GM12878 (cell line): ENCODE measurements around the gene DYNC2LI1. TPM values are rescaled to one million over a fixed set of nuclear protein-coding genes. Genes with fewer than 3 reads are reported as not detected.

ENCODE experiments used
- ATAC-seq: fragments of 200-7000 bp; cut with Tn5 transposase; 3 replicates; pipeline ENCODE4 v1.9.1; 2020; ENCODE audit warnings: mild to moderate bottlenecking, moderate library complexity
- BruUV-seq: library from RNA; stranded (reverse); fragments of 400-500 nt; replicated peaks from 2 replicates; lab custom pipeline; 2021; lab: Mats Ljungman, UMichigan
- CTCF ChIA-PET: fragments of 300-600 bp; sonication (Branson Sonifier 250); formaldehyde crosslinking; extraction: SDS; loops from one replicate; lab custom pipeline; 2021; ENCODE audit warnings: inconsistent platforms; lab: Yijun Ruan, JAX
- POLR2A ChIA-PET: fragments of 350-600 bp; formaldehyde crosslinking; extraction: SDS; loops from one replicate; lab custom pipeline; 2021; ENCODE audit warnings: inconsistent platforms; lab: Charles Lee
- RAD21 ChIA-PET: fragments of 300-600 bp; sonication (Branson Sonifier 250); formaldehyde crosslinking; loops from one replicate; lab custom pipeline; 2023; ENCODE audit warnings: antibody characterized with exemption; ENCODE audit not compliant: unreplicated experiment; lab: Charles Lee
- SMC1A ChIA-PET: fragments of 300-600 bp; sonication (Branson Sonifier 250); formaldehyde crosslinking; loops from one replicate; lab custom pipeline; 2023; ENCODE audit not compliant: unreplicated experiment, uncharacterized antibody; lab: Charles Lee
- DNase-seq: peaks from one replicate; pipeline ENCODE4 v3.0.0-alpha.2; 2011; ENCODE audit warnings: low read depth, low spot score
- FAIRE-seq: peaks from 3 replicates; lab custom pipeline; 2011; peaks lifted over from hg19 to GRCh38; lab: Jason Lieb, UNC
- H2AFZ ChIP-seq: 2 replicates; pipeline ENCODE4 v1.6.0; 2011; ENCODE audit warnings: low read depth, low read length, control low read depth; ENCODE audit not compliant: control insufficient read depth
- H3K27ac ChIP-seq: 2 replicates; pipeline ENCODE4 v1.5.1; 2011; ENCODE audit warnings: control low read depth; ENCODE audit not compliant: control insufficient read depth, insufficient read depth
- H3K27me3 ChIP-seq, 2 experiments: replicated peaks in 1 of 2; 2 replicates each; pipeline versions ENCODE4 v1.6.0 to v1.6.1; 2011; ENCODE audit warnings: low read length in 1 of 2; ENCODE audit not compliant: control insufficient read depth in 2 of 2, insufficient read depth in 2 of 2
- H3K36me3 ChIP-seq, 2 experiments: 2 replicates each; pipeline ENCODE4 v1.5.1; 2011; ENCODE audit warnings: low read length in 1 of 2; ENCODE audit not compliant: control insufficient read depth in 2 of 2, insufficient read depth in 2 of 2
- H3K4me1 ChIP-seq: 2 replicates; pipeline ENCODE4 v1.6.1; 2011; ENCODE audit warnings: mild to moderate bottlenecking, low read length, moderate library complexity, mixed read lengths; ENCODE audit not compliant: control insufficient read depth, insufficient read depth
- H3K4me2 ChIP-seq: 2 replicates; pipeline ENCODE4 v1.6.0; 2011; ENCODE audit warnings: control low read depth; ENCODE audit not compliant: control insufficient read depth, insufficient read depth
- H3K4me3 ChIP-seq: fragments of 200-600 bp; sonication (generic); 2 replicates; pipeline ENCODE4 v1.5.1; 2016
- H3K79me2 ChIP-seq: 2 replicates; pipeline ENCODE4 v1.6.0; 2011; ENCODE audit warnings: low read length; ENCODE audit not compliant: control insufficient read depth, insufficient read depth
- H3K9ac ChIP-seq: 2 replicates; pipeline ENCODE4 v1.8.0; 2011; ENCODE audit warnings: low read length, control low read depth, mixed read lengths; ENCODE audit not compliant: control insufficient read depth, insufficient read depth
- H3K9me3 ChIP-seq: replicated peaks from 3 replicates; pipeline ENCODE4 v1.5.1; 2011; ENCODE audit warnings: mild to moderate bottlenecking, low read length; ENCODE audit not compliant: control insufficient read depth, insufficient read depth
- H4K20me1 ChIP-seq: 2 replicates; pipeline ENCODE4 v1.6.0; 2011; ENCODE audit not compliant: control insufficient read depth, insufficient read depth
- ASH2L ChIP-seq: fragments of 300-600, 200-600 bp; sonication (generic); IDR thresholded peaks from 2 replicates; pipeline ENCODE4 v1.6.1; 2017; ENCODE audit warnings: low read depth, mild to moderate bottlenecking, borderline replicate concordance
- CEBPB ChIP-seq, 2 experiments: fragments of 150-350 bp in 1 of 2; IDR thresholded peaks; 2 replicates each; pipeline ENCODE4 v1.6.1; 2012 to 2014; ENCODE audit warnings: low read depth in 2 of 2, low read length in 2 of 2, borderline replicate concordance in 1 of 2, inconsistent platforms in 1 of 2
- CHD2 ChIP-seq: IDR thresholded peaks from 2 replicates; pipeline ENCODE4 v1.6.1; 2011; ENCODE audit warnings: low read depth, low read length, improper control_type of control experiment, borderline replicate concordance
- CREB1 ChIP-seq: IDR thresholded peaks from 2 replicates; pipeline ENCODE4 v1.6.1; 2012; ENCODE audit warnings: low read depth, mild to moderate bottlenecking, inconsistent platforms
- GATAD2B ChIP-seq: fragments of 450-650 bp; conservative IDR thresholded peaks from 2 replicates; pipeline ENCODE4 v1.6.1; 2017; ENCODE audit warnings: low read depth, mild to moderate bottlenecking, moderate library complexity
- HDAC2 ChIP-seq: fragments of 200-600 bp; sonication (generic); IDR thresholded peaks from 2 replicates; pipeline ENCODE4 v1.6.1; 2017
- PAX5 ChIP-seq: IDR thresholded peaks from 2 replicates; pipeline ENCODE4 v1.6.1; 2011; ENCODE audit warnings: low read depth, low read length, borderline replicate concordance
- SREBF1 ChIP-seq: IDR thresholded peaks from 2 replicates; pipeline ENCODE4 v1.6.1; 2012; ENCODE audit warnings: mild to moderate bottlenecking, low read length
- STAT1 ChIP-seq: fragments of 450-650 bp; conservative IDR thresholded peaks from 2 replicates; pipeline ENCODE4 v1.6.1; 2014; ENCODE audit warnings: antibody characterized with exemption, mild to moderate bottlenecking
- WGBS: methylation state at CpG from one replicate; pipeline ENCODE4 v1.1.6; 2016; ENCODE audit warnings: low lambda C conversion rate; ENCODE audit not compliant: insufficient replicate concordance, insufficient coverage; ENCODE audit errors: missing lambda C conversion rate; 5-methylcytosine and 5-hydroxymethylcytosine counted together
- in situ Hi-C: fragments of 300-500 bp; cut with MboI; formaldehyde crosslinking; loops from 9 replicates; pipeline ENCODE4 v1.14.3; 2018; ENCODE audit warnings: mixed read lengths
- intact Hi-C: fragments of 100-400 bp; cut with micrococcal nuclease; formaldehyde crosslinking; loops from one replicate; pipeline ENCODE4 v1.14.2; 2022; ENCODE audit not compliant: unreplicated experiment
- polyA plus RNA-seq, 11 experiments: library from polyadenylated mRNA; depleted of rRNA in 4 of 11; unstranded in 6 of 11; stranded (reverse) in 5 of 11; fragments of >200 nt; fragmentation: Nextera tagmentation in 4 of 11; fragmentation: Illumina TruSeq in 1 of 11; extraction: Ambion mirVana in 4 of 11; extraction: Trizol in 1 of 11; gene quantifications; 1 replicate in 1 of 11; 2 replicates in 10 of 11; pipeline versions ENCODE4 v1.2.1 to v1.2.3, GENCODE V29; 2011 to 2016; ENCODE audit warnings: inconsistent platforms in 2 of 11, missing spikeins in 2 of 11, low read depth in 1 of 11
- total RNA-seq, 4 experiments: library from RNA; depleted of rRNA in 3 of 4; stranded (reverse); fragments of >200 nt in 3 of 4; fragmentation: Illumina TruSeq in 1 of 4; extraction: Trizol in 1 of 4; gene quantifications; 2 replicates each; pipeline versions ENCODE4 v1.2.1 to v1.2.3, GENCODE V29; 2013 to 2021
- TF ChIP-seq, protein P1 (sequence below): IDR thresholded peaks from 2 replicates; pipeline ENCODE4 v1.6.1; 2011; ENCODE audit warnings: low read depth, low read length, improper control_type of control experiment, borderline replicate concordance
- TF ChIP-seq, protein P2 (sequence below): fragments of 450-650 bp; IDR thresholded peaks from 2 replicates; pipeline ENCODE4 v1.6.1; 2017; ENCODE audit warnings: mild to moderate bottlenecking
- TF ChIP-seq, protein P3 (sequence below): IDR thresholded peaks from 2 replicates; pipeline ENCODE4 v1.6.1; 2011; ENCODE audit warnings: low read depth, mild to moderate bottlenecking, low read length, moderate library complexity, borderline replicate concordance; ENCODE audit errors: extremely low read depth
- TF ChIP-seq, protein P4 (sequence below): fragments of 150-350 bp; IDR thresholded peaks from 2 replicates; pipeline ENCODE4 v1.6.1; 2016; ENCODE audit warnings: low read depth, low read length

Gene DYNC2LI1
- total and polyA plus RNA-seq, 10 of the 15 experiments (the other 5 are each of a cell fraction or from before 2014, with no cell fraction given): 9.5 to 27.3 (median 19.3) TPM

DNA sequence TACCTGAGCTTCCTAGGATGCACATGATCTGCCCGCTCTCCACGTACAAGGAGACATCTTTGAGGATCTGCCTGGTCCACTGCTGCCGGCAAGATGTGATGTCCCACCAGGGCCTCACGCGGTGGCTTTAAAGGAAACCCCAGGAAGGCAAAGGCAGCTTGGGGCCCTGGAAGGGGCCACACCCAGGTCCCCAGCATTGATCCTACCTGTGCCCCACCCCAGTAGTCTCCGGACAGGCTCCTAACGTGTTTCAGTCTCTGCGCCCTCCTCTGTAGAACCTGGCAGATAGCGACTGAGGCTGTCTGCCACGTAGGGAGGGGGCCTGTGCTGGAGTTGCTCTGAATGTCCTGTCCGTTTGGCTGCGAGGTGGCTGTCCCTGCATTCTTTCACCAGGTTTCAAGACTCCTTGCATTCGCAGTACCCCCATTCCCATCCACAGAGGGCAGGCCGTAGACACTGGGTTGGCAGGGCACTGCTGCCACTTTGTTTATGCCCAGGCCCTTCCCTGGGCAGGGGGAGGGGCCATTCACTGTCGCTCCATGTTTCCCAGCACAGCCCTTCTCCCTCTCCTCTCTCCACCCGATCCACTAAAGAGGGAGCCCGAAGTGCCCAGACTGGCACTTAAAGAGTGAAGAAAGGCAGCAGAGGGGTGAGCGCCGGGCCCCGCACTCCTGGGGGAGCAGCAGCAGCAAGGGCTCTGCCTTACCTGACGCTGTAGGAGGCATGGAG lies 64.2 kb downstream of the DYNC2LI1 start (continued):
- TF ChIP-seq, protein P1, sequence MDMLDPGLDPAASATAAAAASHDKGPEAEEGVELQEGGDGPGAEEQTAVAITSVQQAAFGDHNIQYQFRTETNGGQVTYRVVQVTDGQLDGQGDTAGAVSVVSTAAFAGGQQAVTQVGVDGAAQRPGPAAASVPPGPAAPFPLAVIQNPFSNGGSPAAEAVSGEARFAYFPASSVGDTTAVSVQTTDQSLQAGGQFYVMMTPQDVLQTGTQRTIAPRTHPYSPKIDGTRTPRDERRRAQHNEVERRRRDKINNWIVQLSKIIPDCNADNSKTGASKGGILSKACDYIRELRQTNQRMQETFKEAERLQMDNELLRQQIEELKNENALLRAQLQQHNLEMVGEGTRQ: no peak

GRCh38 chr2:43838560-43839267 lies 64.9 kb downstream of the DYNC2LI1 start, which contains the start of the genes ABCG5 and ABCG8:
Gene ABCG5, minus strand, starts transcription at chr2:43838839. Its CDS starts 160 bp downstream, at chr2:43838679.
Gene ABCG8, plus strand, starts transcription at chr2:43838971. Its CDS starts 83 bp downstream, at chr2:43839054.
- H3K36me3 ChIP-seq: no peaks in the 10 kb centered on the region
- RAD21 ChIA-PET: no interaction called here

More at GRCh38 chr2:43838560-43839267, 64.9 kb downstream of the DYNC2LI1 start, which contains the start of the genes ABCG5 and ABCG8:
- in situ Hi-C loops (no loop called here), intact Hi-C loops (no loop called here)
- Histone ChIP-seq H2AFZ (no peak within 1 kb of the TSS), H4K20me1 (no peaks in the 10 kb centered on the region), H3K27ac (no peak within 1 kb of the TSS), H3K27me3 (peaks cover 4 to 6% of the 10 kb centered on the region in 2 experiments; a peak in 3 of 4 replicates), H3K9me3 (no peaks in the 10 kb centered on the region), H3K4me2 (no peak within 1 kb of the TSS), H3K79me2 (no peaks in the 10 kb centered on the region), H3K4me3 (no peak within 1 kb of the TSS), H3K9ac (no peak within 1 kb of the TSS), H3K4me1 (no peaks in the 10 kb centered on the region)
- CTCF ChIA-PET: no interaction called here
- no TSS peak for BruUV-seq
- FAIRE-seq (no peak), DNase-seq (no peak), ATAC-seq (no peak)
- TF ChIP-seq GATAD2B (no peak), ASH2L (no peak), HDAC2 (no peak), SREBF1 (no peak), CHD2 (no peak), CEBPB (IDR thresholded peaks at IDR 0.05; ENCODE audit: borderline replicate concordance in 1 of 2, low read depth in 2 of 2, low read length in 2 of 2) (no peak), CREB1 (no peak), STAT1 (no peak), PAX5 (no peak)
- TF ChIP-seq, protein P2, sequence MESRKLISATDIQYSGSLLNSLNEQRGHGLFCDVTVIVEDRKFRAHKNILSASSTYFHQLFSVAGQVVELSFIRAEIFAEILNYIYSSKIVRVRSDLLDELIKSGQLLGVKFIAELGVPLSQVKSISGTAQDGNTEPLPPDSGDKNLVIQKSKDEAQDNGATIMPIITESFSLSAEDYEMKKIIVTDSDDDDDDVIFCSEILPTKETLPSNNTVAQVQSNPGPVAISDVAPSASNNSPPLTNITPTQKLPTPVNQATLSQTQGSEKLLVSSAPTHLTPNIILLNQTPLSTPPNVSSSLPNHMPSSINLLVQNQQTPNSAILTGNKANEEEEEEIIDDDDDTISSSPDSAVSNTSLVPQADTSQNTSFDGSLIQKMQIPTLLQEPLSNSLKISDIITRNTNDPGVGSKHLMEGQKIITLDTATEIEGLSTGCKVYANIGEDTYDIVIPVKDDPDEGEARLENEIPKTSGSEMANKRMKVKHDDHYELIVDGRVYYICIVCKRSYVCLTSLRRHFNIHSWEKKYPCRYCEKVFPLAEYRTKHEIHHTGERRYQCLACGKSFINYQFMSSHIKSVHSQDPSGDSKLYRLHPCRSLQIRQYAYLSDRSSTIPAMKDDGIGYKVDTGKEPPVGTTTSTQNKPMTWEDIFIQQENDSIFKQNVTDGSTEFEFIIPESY: no peak
- TF ChIP-seq, protein P3, sequence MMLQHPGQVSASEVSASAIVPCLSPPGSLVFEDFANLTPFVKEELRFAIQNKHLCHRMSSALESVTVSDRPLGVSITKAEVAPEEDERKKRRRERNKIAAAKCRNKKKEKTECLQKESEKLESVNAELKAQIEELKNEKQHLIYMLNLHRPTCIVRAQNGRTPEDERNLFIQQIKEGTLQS: no peak
- TF ChIP-seq, protein P4, sequence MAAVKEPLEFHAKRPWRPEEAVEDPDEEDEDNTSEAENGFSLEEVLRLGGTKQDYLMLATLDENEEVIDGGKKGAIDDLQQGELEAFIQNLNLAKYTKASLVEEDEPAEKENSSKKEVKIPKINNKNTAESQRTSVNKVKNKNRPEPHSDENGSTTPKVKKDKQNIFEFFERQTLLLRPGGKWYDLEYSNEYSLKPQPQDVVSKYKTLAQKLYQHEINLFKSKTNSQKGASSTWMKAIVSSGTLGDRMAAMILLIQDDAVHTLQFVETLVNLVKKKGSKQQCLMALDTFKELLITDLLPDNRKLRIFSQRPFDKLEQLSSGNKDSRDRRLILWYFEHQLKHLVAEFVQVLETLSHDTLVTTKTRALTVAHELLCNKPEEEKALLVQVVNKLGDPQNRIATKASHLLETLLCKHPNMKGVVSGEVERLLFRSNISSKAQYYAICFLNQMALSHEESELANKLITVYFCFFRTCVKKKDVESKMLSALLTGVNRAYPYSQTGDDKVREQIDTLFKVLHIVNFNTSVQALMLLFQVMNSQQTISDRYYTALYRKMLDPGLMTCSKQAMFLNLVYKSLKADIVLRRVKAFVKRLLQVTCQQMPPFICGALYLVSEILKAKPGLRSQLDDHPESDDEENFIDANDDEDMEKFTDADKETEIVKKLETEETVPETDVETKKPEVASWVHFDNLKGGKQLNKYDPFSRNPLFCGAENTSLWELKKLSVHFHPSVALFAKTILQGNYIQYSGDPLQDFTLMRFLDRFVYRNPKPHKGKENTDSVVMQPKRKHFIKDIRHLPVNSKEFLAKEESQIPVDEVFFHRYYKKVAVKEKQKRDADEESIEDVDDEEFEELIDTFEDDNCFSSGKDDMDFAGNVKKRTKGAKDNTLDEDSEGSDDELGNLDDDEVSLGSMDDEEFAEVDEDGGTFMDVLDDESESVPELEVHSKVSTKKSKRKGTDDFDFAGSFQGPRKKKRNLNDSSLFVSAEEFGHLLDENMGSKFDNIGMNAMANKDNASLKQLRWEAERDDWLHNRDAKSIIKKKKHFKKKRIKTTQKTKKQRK: no peak
- POLR2A ChIA-PET: no interaction called here
- SMC1A ChIA-PET: no interaction called here
- WGBS: 43% methylated on average over 20 of the region's 20 CpGs
